Measurements from ENCODE around the gene PRKAR2B. TPM values are rescaled to one million over a fixed set of nuclear protein-coding genes. Genes with fewer than 3 reads are reported as not detected.

Gene PRKAR2B
- polyA plus RNA-seq, 1 of the 3 experiments (the other 2 are of a cell fraction): 17.3 TPM

GRCh38 chr7:107190090-107190489, 145.6 kb downstream of the PRKAR2B start:
- no peaks in the 10 kb centered on the region for H4K20me1 ChIP-seq (ENCODE audit: insufficient read depth)
- H3K9ac ChIP-seq: no peak overlapping the region
- no peak overlapping the region for H3K4me2 ChIP-seq
- H3K4me1 ChIP-seq (ENCODE audit: control insufficient read depth in 1 of 2, insufficient read depth in 2 of 2, low read depth in 1 of 2, low read length in 1 of 2): no peaks in the 10 kb centered on the region; a peak in 1 of 4 replicates
- H3K4me3 ChIP-seq (ENCODE audit: low read depth in 2 of 2, low read length in 1 of 2): no peak overlapping the region
- CTCF ChIA-PET: interaction anchor here (0.6 to 2.8 kb wide), 7 partner anchors 10 to 685 kb away, joined by 3 to 15 read pairs (median 4); no protein-coding TSS in a partner anchor
- H3K36me3 ChIP-seq (replicated peaks in 1 of 2; ENCODE audit: control insufficient read depth in 1 of 2, insufficient read depth in 2 of 2, low read length in 1 of 2): peaks cover 78 to 84% of the 10 kb centered on the region in 2 experiments
- H2AFZ ChIP-seq (ENCODE audit: low read depth): no peak overlapping the region
- H3K27ac ChIP-seq (ENCODE audit: low read depth in 2 of 2, low read length in 1 of 2): no peak overlapping the region
- TF ChIP-seq RFX5 (IDR thresholded peaks at IDR 0.05; ENCODE audit: low read length) (no peak), RAD21 (IDR thresholded peaks at IDR 0.05; ENCODE audit: low read length) (no peak), REST (IDR thresholded peaks at IDR 0.05; ENCODE audit: low read depth, low read length) (no peak), USF1 (IDR thresholded peaks at IDR 0.05; ENCODE audit: borderline replicate concordance, low read depth) (no peak), CTCF (IDR thresholded peaks at IDR 0.05) (no peak), FOXM1 (IDR thresholded peaks at IDR 0.05; ENCODE audit: low read depth) (no peak), SMC3 (IDR thresholded peaks at IDR 0.05; ENCODE audit: low read depth, low read length) (no peak), MXI1 (IDR thresholded peaks at IDR 0.05; ENCODE audit: low read depth, low read length) (no peak), SIN3A (IDR thresholded peaks at IDR 0.05; ENCODE audit: borderline replicate concordance, low read depth, low read length) (no peak), TEAD4 (IDR thresholded peaks at IDR 0.05; ENCODE audit: borderline replicate concordance, insufficient read depth) (no peak), TAF1 (IDR thresholded peaks at IDR 0.05; ENCODE audit: borderline replicate concordance, low read depth, low read length) (no peak), POLR2AphosphoS5 (IDR thresholded peaks at IDR 0.05; ENCODE audit: low read depth, low read length) (no peak), NRF1 (IDR thresholded peaks at IDR 0.05; ENCODE audit: low read depth, low read length) (no peak), IRF3 (IDR thresholded peaks at IDR 0.05; ENCODE audit: low read depth, low read length) (no peak), CHD2 (IDR thresholded peaks at IDR 0.05; ENCODE audit: low read length, partially characterized antibody) (no peak), USF2 (IDR thresholded peaks at IDR 0.05; ENCODE audit: borderline replicate concordance, low read depth, low read length) (no peak), TCF12 (IDR thresholded peaks at IDR 0.05) (no peak), MAX (IDR thresholded peaks at IDR 0.05; ENCODE audit: low read depth) (no peak), EP300 (IDR thresholded peaks at IDR 0.05; ENCODE audit: borderline replicate concordance in 1 of 2, low read depth in 1 of 2, low read length in 1 of 2) (no peak), RCOR1 (IDR thresholded peaks at IDR 0.05; ENCODE audit: low read length) (no peak)
- H3K9me3 ChIP-seq: no peaks in the 10 kb centered on the region
- H3K79me2 ChIP-seq (ENCODE audit: insufficient read depth): peaks cover 3% of the 10 kb centered on the region; the same call in 1 of the 2 replicates
- WGBS (ENCODE audit: low lambda C conversion rate): 99% methylated on average over 2 of the region's 2 CpGs
- no peak for DNase-seq
- no peaks in the 10 kb centered on the region for H3K27me3 ChIP-seq (ENCODE audit: insufficient read depth)
- POLR2A ChIA-PET: no interaction called here
- peaks cover 12% of the 10 kb centered on the region for H3F3A ChIP-seq (replicated peaks; ENCODE audit: insufficient read depth)
- no peaks in the 10 kb centered on the region for H3K9me2 ChIP-seq

Measured in SK-N-SH (cell line).